ENCODE data around the gene NELFE.

- no peak for TF ChIP-seq CTCF (IDR thresholded peaks at IDR 0.05)
- TF ChIP-seq TCF7 (CRISPR knock-in tag; IDR thresholded peaks at IDR 0.05; ENCODE audit: low read depth) = no peak
- no peak for TF ChIP-seq NFE2L1 (CRISPR knock-in tag; IDR thresholded peaks at IDR 0.05)
- no peak for TF ChIP-seq ATF2 (CRISPR knock-in tag; IDR thresholded peaks at IDR 0.05; ENCODE audit: borderline replicate concordance, low read depth)
- TF ChIP-seq ZNF396 (CRISPR knock-in tag; IDR thresholded peaks at IDR 0.05; ENCODE audit: borderline replicate concordance) = no peak
- no peak for TF ChIP-seq USF1 (CRISPR knock-in tag; IDR thresholded peaks at IDR 0.05)
- no peak for TF ChIP-seq JUN (CRISPR knock-in tag; IDR thresholded peaks at IDR 0.05)
- TF ChIP-seq NR3C1 (CRISPR knock-in tag; conservative IDR thresholded peaks at IDR 0.05; ENCODE audit: low read depth) = no peak
- TF ChIP-seq MAX (CRISPR knock-in tag; IDR thresholded peaks at IDR 0.05) = no peak
- no peak for TF ChIP-seq ZNF121 (CRISPR knock-in tag; IDR thresholded peaks at IDR 0.05)
- TF ChIP-seq ESRRA (CRISPR knock-in tag; IDR thresholded peaks at IDR 0.05; ENCODE audit: borderline replicate concordance) = no peak
- no peak for TF ChIP-seq SP1 (CRISPR knock-in tag; conservative IDR thresholded peaks at IDR 0.05)
- no peak for TF ChIP-seq SMAD4 (CRISPR knock-in tag; IDR thresholded peaks at IDR 0.05)
Measured at GRCh38 chr6:31945154-31945506, 13.6 kb downstream of the NELFE start.
